GM12801 (cell line): ENCODE measurements around the gene PRKG1.

ENCODE experiments used
- CTCF ChIP-seq: IDR thresholded peaks from one replicate; pipeline ENCODE4 v1.5.1; 2011; ENCODE audit warnings: control low read depth; ENCODE audit not compliant: insufficient read length; ENCODE audit errors: extremely low read depth

PRKG1 gene

GRCh38 chr10:51879238-51879637 is 805.0 kb downstream of the PRKG1 start:
- no peak for TF ChIP-seq CTCF

GRCh38 chr10:51881213-51881612 is 806.9 kb downstream of the PRKG1 start:
- TF ChIP-seq CTCF, result no peak

GRCh38 chr10:51886438-51887068 is 812.3 kb downstream of the PRKG1 start:
- TF ChIP-seq CTCF, result no peak

GRCh38 chr10:51888263-51888662 is 814.0 kb downstream of the PRKG1 start:
- no peak for TF ChIP-seq CTCF

GRCh38 chr10:51892313-51892712 is 818.0 kb downstream of the PRKG1 start:
- TF ChIP-seq CTCF, result no peak

- no peak for TF ChIP-seq CTCF
Measured at GRCh38 chr10:51892965-51893658, 818.8 kb downstream of the PRKG1 start.

GRCh38 chr10:51894771-51895578 is 820.7 kb downstream of the PRKG1 start:
- TF ChIP-seq CTCF, result no peak
